Body of pancreas (tissue), 4 donors: ENCODE data around the gene CPNE5. TPM values are rescaled to one million over a fixed set of nuclear protein-coding genes. Genes with fewer than 3 reads are reported as not detected.

Experiments used
- ATAC-seq: fragments of 150-250 bp; one replicate; pipeline ENCODE4 v1.9.1; 2016
- DNase-seq, 4 donors: peaks; one replicate each; pipeline ENCODE4 v3.0.0-alpha.2; 2019
- H3K27ac ChIP-seq, 4 donors: fragments of 200-600 bp; sonication (generic); 1 replicate in 3 of 4; 2 replicates in 1 of 4; pipeline versions ENCODE4 v1.5.1 to v1.6.1; 2016 to 2019; ENCODE audit warnings: mild to moderate bottlenecking in 1 of 4, mixed read lengths in 1 of 4, moderate library complexity in 1 of 4
- H3K27me3 ChIP-seq, 2 donors: fragments of 200-600 bp; sonication (generic); one replicate each; pipeline ENCODE4 v1.6.0; 2016; ENCODE audit warnings: mild to moderate bottlenecking in 1 of 2
- H3K36me3 ChIP-seq, 2 donors: fragments of 200-600 bp; sonication (generic); replicated peaks in 1 of 2; 2 replicates each; pipeline ENCODE4 v1.5.1; 2016; ENCODE audit warnings: low read depth in 2 of 2; ENCODE audit not compliant: insufficient read depth in 1 of 2
- H3K4me1 ChIP-seq: fragments of 200-600 bp; sonication (generic); one replicate; pipeline ENCODE4 v1.6.0; 2016
- H3K4me3 ChIP-seq, 2 donors: fragments of 200-600 bp; sonication (generic); 1 replicate in 1 of 2; 2 replicates in 1 of 2; pipeline ENCODE4 v1.5.1; 2016 to 2019
- H3K9me3 ChIP-seq, 3 donors: fragments of 200-600 bp; sonication (generic); 1 replicate in 2 of 3; 2 replicates in 1 of 3; pipeline ENCODE4 v1.5.1; 2016
- POLR2A ChIP-seq, 3 donors: fragments of 450-650 bp; IDR thresholded peaks; one replicate each; pipeline ENCODE4 v1.6.1; 2016; ENCODE audit warnings: antibody characterized with exemption in 3 of 3, mild to moderate bottlenecking in 2 of 3
- WGBS, 2 donors: methylation state at CpG; one replicate each; pipeline ENCODE4 v1.1.5; 2017; 5-methylcytosine and 5-hydroxymethylcytosine counted together
- intact Hi-C: fragments of 100-400 bp; cut with DNase I; formaldehyde crosslinking; loops from one replicate; pipeline ENCODE4 v1.15.1; 2023
- total RNA-seq, 2 donors: library from RNA; depleted of rRNA; stranded (reverse); fragments of >200 nt; gene quantifications; one replicate each; pipeline ENCODE4 v1.1.0, GENCODE V29; 2016
- TF ChIP-seq, protein P1 (sequence below), 7 experiments: fragments of 450-650 bp in 4 of 7; fragments of 200-600 bp in 3 of 7; sonication (generic) in 3 of 7; IDR thresholded peaks; one replicate each; pipeline ENCODE4 v1.5.1; 2016 to 2019; ENCODE audit warnings: antibody characterized with exemption in 7 of 7

The CPNE5 gene
- total RNA-seq, 2 donors from 2014 or later, result 0.78 TPM; not detected in 1

DNA sequence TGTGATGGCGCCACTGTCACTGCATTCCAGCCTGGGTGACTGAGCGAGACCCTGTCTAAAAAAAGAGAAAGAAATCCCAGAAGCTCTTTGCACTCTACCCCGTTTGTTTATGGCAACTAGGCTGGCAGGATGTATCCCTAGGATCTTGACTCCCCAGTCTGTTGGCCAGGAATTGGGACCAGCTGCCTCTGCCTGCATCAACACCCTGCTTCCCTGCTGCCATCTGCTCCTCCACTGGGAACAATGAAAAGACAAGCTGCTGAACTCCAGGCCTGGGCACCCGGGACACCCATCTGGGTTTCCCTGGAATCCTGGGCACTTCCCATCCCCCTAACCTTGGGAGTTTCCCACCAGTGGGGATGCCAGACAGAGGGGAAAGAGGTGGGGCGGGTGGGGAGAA, 64.9 kb downstream of the CPNE5 start:
- no peak for DNase-seq
- no peak for ATAC-seq
- intact Hi-C loops, result loop anchor here (10.0 kb wide), 1 partner anchor 240 kb away; no protein-coding TSS in a partner anchor
- H3K9me3 ChIP-seq, result no peaks in the 10 kb centered on the region
- no peak overlapping the region for H3K27ac ChIP-seq
- H3K36me3 ChIP-seq, result no peaks in the 10 kb centered on the region
- H3K27me3 ChIP-seq, result no peaks in the 10 kb centered on the region
- no peak for TF ChIP-seq POLR2A (IDR thresholded peaks at IDR 0.05)
- TF ChIP-seq, protein P1, sequence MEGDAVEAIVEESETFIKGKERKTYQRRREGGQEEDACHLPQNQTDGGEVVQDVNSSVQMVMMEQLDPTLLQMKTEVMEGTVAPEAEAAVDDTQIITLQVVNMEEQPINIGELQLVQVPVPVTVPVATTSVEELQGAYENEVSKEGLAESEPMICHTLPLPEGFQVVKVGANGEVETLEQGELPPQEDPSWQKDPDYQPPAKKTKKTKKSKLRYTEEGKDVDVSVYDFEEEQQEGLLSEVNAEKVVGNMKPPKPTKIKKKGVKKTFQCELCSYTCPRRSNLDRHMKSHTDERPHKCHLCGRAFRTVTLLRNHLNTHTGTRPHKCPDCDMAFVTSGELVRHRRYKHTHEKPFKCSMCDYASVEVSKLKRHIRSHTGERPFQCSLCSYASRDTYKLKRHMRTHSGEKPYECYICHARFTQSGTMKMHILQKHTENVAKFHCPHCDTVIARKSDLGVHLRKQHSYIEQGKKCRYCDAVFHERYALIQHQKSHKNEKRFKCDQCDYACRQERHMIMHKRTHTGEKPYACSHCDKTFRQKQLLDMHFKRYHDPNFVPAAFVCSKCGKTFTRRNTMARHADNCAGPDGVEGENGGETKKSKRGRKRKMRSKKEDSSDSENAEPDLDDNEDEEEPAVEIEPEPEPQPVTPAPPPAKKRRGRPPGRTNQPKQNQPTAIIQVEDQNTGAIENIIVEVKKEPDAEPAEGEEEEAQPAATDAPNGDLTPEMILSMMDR (IDR thresholded peaks at IDR 0.05), result no peak
- H3K4me1 ChIP-seq, result peaks cover 6% of the 10 kb centered on the region
- no peak overlapping the region for H3K4me3 ChIP-seq
- 73 to 85% methylated on average over 5 of the region's 5 CpGs for WGBS, 2 donors

DNA sequence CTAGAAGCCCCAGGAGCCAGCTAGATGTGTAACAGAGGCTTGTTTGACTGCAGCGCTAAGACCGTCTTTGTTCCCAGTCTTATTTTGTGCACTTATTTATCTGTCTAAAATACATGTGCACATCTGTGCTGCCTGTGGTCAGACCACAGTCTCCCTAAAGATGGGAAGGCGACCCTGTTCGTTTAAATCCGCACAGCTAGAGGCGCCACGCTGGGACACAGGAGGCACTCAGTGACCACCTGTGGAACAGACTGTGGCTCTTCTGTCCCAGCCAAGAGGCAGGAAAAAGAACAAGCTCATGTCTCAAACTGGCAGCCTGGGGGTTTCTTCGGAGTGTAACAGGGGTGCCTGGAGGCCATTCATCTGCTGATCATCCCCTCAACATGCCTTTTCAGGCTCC, 66.8 kb downstream of the CPNE5 start:
- no peaks in the 10 kb centered on the region for H3K27me3 ChIP-seq
- 87 to 96% methylated on average over 8 of the region's 8 CpGs for WGBS, 2 donors
- ATAC-seq (no peak), DNase-seq (no peak)
- H3K4me3 ChIP-seq, result no peak overlapping the region
- intact Hi-C loops, result loop anchor here (10.0 kb wide), 1 partner anchor 242 kb away; no protein-coding TSS in a partner anchor
- H3K4me1 ChIP-seq, result peaks cover 12% of the 10 kb centered on the region
- TF ChIP-seq POLR2A (IDR thresholded peaks at IDR 0.05), result no peak
- TF ChIP-seq, protein P1 (IDR thresholded peaks at IDR 0.05), result no peak
- H3K36me3 ChIP-seq, result no peaks in the 10 kb centered on the region
- H3K9me3 ChIP-seq, result no peaks in the 10 kb centered on the region
- H3K27ac ChIP-seq, result no peak overlapping the region

DNA sequence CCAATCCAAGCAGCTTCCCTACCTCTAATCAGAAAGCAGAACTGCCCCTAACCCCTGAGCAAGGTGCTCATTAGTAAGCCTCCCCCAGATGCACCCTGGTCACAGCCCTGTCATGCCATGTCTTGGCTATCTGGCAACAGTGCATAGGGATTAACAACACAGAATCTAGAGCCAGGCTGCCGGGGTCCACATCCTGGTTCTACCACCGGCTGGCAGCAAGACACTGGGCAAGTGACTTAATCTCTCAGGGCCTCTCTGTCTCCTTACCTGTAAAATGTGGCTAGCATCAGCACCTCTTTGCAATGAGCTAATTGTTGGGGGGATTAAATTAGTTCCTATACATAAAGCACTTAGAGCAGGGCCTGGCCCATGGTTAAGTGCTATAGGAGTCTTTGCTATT, 68.1 kb downstream of the CPNE5 start:
- TF ChIP-seq POLR2A (IDR thresholded peaks at IDR 0.05), result no peak
- TF ChIP-seq, protein P1 (IDR thresholded peaks at IDR 0.05), result no peak
- H3K9me3 ChIP-seq, result no peaks in the 10 kb centered on the region
- no peaks in the 10 kb centered on the region for H3K27me3 ChIP-seq
- no peak overlapping the region for H3K4me3 ChIP-seq
- peaks cover 12% of the 10 kb centered on the region for H3K4me1 ChIP-seq
- 87 to 93% methylated on average over 2 of the region's 2 CpGs for WGBS, 2 donors
- intact Hi-C loops, result loop anchor here (10.0 kb wide), 1 partner anchor 244 kb away; no protein-coding TSS in a partner anchor
- DNase-seq (no peak), ATAC-seq (no peak)
- no peaks in the 10 kb centered on the region for H3K36me3 ChIP-seq
- H3K27ac ChIP-seq, result no peak overlapping the region

DNA sequence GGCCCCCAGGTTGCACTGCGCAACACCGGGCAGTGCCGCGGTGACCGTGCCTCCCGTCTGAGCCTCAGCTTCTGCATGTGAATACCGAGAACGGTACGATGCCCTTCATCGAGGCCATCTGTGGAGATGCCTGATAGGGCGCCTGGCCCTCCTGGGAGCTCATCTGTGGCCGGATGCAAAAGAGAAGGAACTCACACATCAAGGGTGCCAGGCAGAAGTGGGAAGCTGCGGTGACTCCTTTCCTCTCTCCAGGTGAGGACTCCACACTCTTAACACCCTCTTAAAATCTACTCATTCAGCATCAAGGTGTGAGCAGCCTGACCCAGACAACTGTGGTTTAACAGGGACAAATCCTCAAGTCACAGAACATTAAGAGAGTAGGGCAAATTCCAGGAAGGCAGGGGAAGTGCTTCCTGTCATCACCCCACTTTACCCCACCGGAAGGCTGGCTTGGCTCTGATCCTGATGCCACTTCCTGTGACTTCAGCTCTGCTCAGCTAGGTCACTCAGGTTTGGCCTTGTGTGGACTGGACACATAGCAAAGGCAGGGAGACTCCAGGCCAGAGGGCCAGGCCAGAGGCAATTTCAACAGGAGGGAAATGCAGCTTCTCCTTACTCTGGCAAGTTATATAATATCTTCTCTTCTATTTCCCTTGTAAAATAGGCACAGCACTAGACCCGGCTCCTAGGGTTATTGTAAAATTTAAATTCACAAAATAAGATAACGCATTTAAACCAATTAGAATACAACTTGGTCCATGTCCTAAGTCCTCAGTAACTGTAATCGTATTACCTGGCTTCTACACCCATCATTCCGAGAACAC, 69.4 kb downstream of the CPNE5 start:
- Histone ChIP-seq H3K4me1 (peaks cover 12% of the 10 kb centered on the region), H3K27ac (no peak overlapping the region), H3K9me3 (no peaks in the 10 kb centered on the region), H3K27me3 (no peaks in the 10 kb centered on the region), H3K4me3 (no peak overlapping the region), H3K36me3 (no peaks in the 10 kb centered on the region)
- no peak for TF ChIP-seq POLR2A (IDR thresholded peaks at IDR 0.05)
- TF ChIP-seq, protein P1 (IDR thresholded peaks at IDR 0.05), result no peak
- no peak for ATAC-seq
- no peak for DNase-seq
- 63 to 83% methylated on average over 9 to 18 of the region's 18 CpGs for WGBS, 2 donors
- intact Hi-C loops, result loop anchor here (5.0 to 10.0 kb wide), 4 partner anchors 82 to 435 kb away; partner anchors contain the start of gene PIM1
